B cell (primary cell): ENCODE measurements around the gene KRTAP17-1. TPM values are rescaled to one million over a fixed set of nuclear protein-coding genes. Genes with fewer than 3 reads are reported as not detected.
"Not testable (repeated sequence)": the region's sequence is repeated elsewhere in the genome, so short reads cannot be mapped to it uniquely, and the experiment has no call there.

Experiments used
- ATAC-seq: fragments of 200-7000 bp; cut with Tn5 transposase; one replicate; pipeline ENCODE4 v1.10.0; 2021; ENCODE audit warnings: low read depth, mild to moderate bottlenecking, moderate number of reproducible peaks, moderate library complexity
- CTCF ChIA-PET: fragments of 350-600 bp; sonication (Branson Sonifier 250); formaldehyde crosslinking; loops from one replicate; lab custom pipeline; 2021; ENCODE audit warnings: antibody characterized with exemption, inconsistent platforms; lab: Charles Lee
- POLR2A ChIA-PET: fragments of 350-600 bp; sonication (Branson Sonifier 250); formaldehyde crosslinking; loops from one replicate; lab custom pipeline; 2021; ENCODE audit warnings: antibody characterized with exemption; lab: Charles Lee
- DNase-seq: peaks from one replicate; pipeline ENCODE4 v3.0.0; 2013
- H2AFZ ChIP-seq: 2 replicates; pipeline ENCODE4 v1.6.1; 2012; ENCODE audit warnings: mild to moderate bottlenecking, low read depth, low read length; ENCODE audit not compliant: insufficient read depth, poor library complexity, severe bottlenecking
- H3K27ac ChIP-seq, 2 donors: 1 replicate in 1 of 2; 2 replicates in 1 of 2; pipeline ENCODE4 v1.5.1; 2012 to 2013; ENCODE audit warnings: low read length in 2 of 2, mild to moderate bottlenecking in 2 of 2, moderate library complexity in 1 of 2
- H3K27me3 ChIP-seq, 4 experiments: fragments of 200-600 bp in 1 of 4; sonication (generic) in 1 of 4; replicated peaks in 1 of 4; 1 replicate in 2 of 4; 2 replicates in 2 of 4; pipeline versions ENCODE4 v1.6.1 to v1.7.0; 2013 to 2016; ENCODE audit warnings: low read length in 3 of 4, mild to moderate bottlenecking in 2 of 4, mixed read lengths in 1 of 4, moderate library complexity in 1 of 4; ENCODE audit not compliant: insufficient read depth in 4 of 4, control insufficient read depth in 3 of 4; ENCODE audit errors: control extremely low read depth in 1 of 4
- H3K36me3 ChIP-seq, 2 experiments: replicated peaks in 1 of 2; 1 replicate in 1 of 2; 2 replicates in 1 of 2; pipeline versions ENCODE4 v1.6.1 to v1.7.1; 2013; ENCODE audit warnings: low read length in 1 of 2; ENCODE audit not compliant: insufficient read depth in 2 of 2, control insufficient read depth in 1 of 2; ENCODE audit errors: control extremely low read depth in 1 of 2, extremely low read depth in 1 of 2
- H3K4me1 ChIP-seq, 2 donors: fragments of 200-600 bp in 1 of 2; sonication (generic) in 1 of 2; 1 replicate in 1 of 2; 2 replicates in 1 of 2; pipeline versions ENCODE4 v1.5.1 to v1.6.1; 2013 to 2017; ENCODE audit warnings: low read length in 2 of 2; ENCODE audit not compliant: control insufficient read depth in 2 of 2, insufficient read depth in 2 of 2
- H3K4me2 ChIP-seq: replicated peaks from 2 replicates; pipeline ENCODE3; 2012; ENCODE audit warnings: mild to moderate bottlenecking, low read depth, low read length; ENCODE audit not compliant: poor library complexity, severe bottlenecking
- H3K4me3 ChIP-seq, 5 experiments: fragments of 200-600 bp in 1 of 5; sonication (generic) in 1 of 5; 1 replicate in 3 of 5; 2 replicates in 2 of 5; pipeline versions ENCODE4 v1.5.1 to v1.7.0; 2011 to 2016; ENCODE audit warnings: low read length in 4 of 5, mild to moderate bottlenecking in 4 of 5, low read depth in 2 of 5, control low read depth in 1 of 5, moderate library complexity in 1 of 5; ENCODE audit not compliant: insufficient read depth in 1 of 5; ENCODE audit errors: control extremely low read depth in 1 of 5, extremely low read depth in 1 of 5
- H3K79me2 ChIP-seq: fragments of 200-600 bp; sonication (generic); one replicate; pipeline ENCODE4 v1.6.0; 2016; ENCODE audit warnings: low read length; ENCODE audit not compliant: control insufficient read depth, insufficient read depth
- H3K9ac ChIP-seq: fragments of 200-600 bp; sonication (generic); 2 replicates; pipeline ENCODE4 v1.6.1; 2017; ENCODE audit warnings: mild to moderate bottlenecking, low read length, moderate library complexity
- H3K9me3 ChIP-seq, 3 donors: one replicate each; pipeline versions ENCODE4 v1.6.1 to v1.7.1; 2013; ENCODE audit warnings: low read length in 2 of 3; ENCODE audit not compliant: control insufficient read depth in 2 of 3, insufficient read depth in 1 of 3; ENCODE audit errors: control extremely low read depth in 1 of 3
- H4K20me1 ChIP-seq: 2 replicates; pipeline ENCODE4 v1.6.0; 2012; ENCODE audit warnings: mild to moderate bottlenecking, low read length; ENCODE audit not compliant: insufficient read depth, control insufficient read depth, poor library complexity, severe bottlenecking
- H3K27ac Mint-ChIP-seq: one replicate; pipeline ENCODE4 v1.8.0; 2021; ENCODE audit warnings: mixed read lengths
- H3K27me3 Mint-ChIP-seq: one replicate; pipeline ENCODE4 v1.8.0; 2021; ENCODE audit warnings: mixed read lengths
- H3K4me1 Mint-ChIP-seq: one replicate; pipeline ENCODE4 v1.8.0; 2021; ENCODE audit warnings: mixed read lengths
- H3K4me3 Mint-ChIP-seq: one replicate; pipeline ENCODE4 v1.8.0; 2021; ENCODE audit warnings: mixed read lengths
- H3K9me3 Mint-ChIP-seq: one replicate; pipeline ENCODE4 v1.8.0; 2022; ENCODE audit warnings: mixed read lengths; ENCODE audit not compliant: insufficient read depth
- EZH2 ChIP-seq: IDR thresholded peaks from 2 replicates; pipeline ENCODE4 v1.6.1; 2012; ENCODE audit warnings: borderline replicate concordance, low read depth, mild to moderate bottlenecking, moderate library complexity, low read length; ENCODE audit not compliant: insufficient read depth, poor library complexity, severe bottlenecking
- WGBS: methylation state at CpG from one replicate; pipeline ENCODE4 v1.1.5; 2013; ENCODE audit warnings: missing lambda C conversion rate; ENCODE audit not compliant: insufficient coverage; 5-methylcytosine and 5-hydroxymethylcytosine counted together
- intact Hi-C: fragments of 100-400 bp; cut with micrococcal nuclease; formaldehyde crosslinking; loops from one replicate; pipeline ENCODE4 v1.10.0; 2022
- polyA plus RNA-seq: library from polyadenylated mRNA; depleted of rRNA; stranded (reverse); fragments of >200 nt; gene quantifications from 2 replicates; pipeline ENCODE4 v1.2.3, GENCODE V29; 2012
- total RNA-seq, 2 donors: library from RNA; stranded (reverse); fragments of 120-200 nt in 1 of 2; gene quantifications; 1 replicate in 1 of 2; 2 replicates in 1 of 2; pipeline versions ENCODE4 v1.2.3 to v1.2.4, GENCODE V29; 2013 to 2022
- TF ChIP-seq, protein P1 (sequence below): fragments of 200-600 bp; IDR thresholded peaks from one replicate; pipeline ENCODE4 v1.8.0; 2022; ENCODE audit warnings: antibody characterized with exemption, mild to moderate bottlenecking

KRTAP17-1 gene
- total and polyA plus RNA-seq, 2 donors (not counting 1 experiment from before 2014, with no cell fraction given) = not detected

DNA sequence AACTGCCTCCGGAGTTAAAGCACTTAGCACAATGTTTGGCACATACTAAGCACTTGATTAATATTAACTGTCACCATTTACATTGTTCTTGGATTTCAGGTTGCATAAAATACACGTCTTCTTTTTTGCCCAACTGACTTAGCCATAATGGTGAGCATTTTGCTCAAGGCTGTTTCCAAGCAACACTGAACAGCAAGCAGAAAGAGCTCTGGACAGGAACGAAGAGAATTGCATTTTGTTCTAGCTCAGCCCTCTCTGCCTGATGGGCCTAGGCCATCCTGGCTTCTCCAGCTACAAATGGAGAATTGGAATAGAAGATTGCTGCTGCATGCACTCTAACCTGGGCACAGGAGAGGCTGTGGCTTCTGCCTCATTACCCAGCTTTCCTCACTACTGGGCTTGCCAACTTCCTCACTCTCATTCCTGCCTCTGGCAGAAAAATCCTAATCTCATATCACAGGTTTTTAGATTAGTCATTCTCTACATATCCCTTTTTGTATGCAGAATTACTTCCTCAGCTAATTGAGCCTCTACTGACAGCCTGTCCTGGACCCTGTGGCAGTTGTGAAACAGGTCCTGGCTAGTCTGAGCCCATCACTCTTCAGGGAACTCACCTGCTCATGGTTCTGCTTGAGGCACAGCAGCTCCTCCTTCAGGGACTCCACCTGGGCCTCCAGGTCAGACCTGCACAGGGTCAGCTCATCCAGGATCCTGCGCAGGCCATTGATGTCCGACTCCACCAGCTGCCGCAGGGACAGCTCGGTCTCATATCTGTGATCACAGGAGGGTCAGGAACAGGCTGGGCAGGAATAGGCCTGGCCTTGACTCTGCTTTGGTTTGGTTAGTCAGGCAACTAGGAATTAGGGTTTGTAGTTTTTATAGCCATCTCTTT, 32.6 kb upstream of the KRTAP17-1 start:
- Histone ChIP-seq H2AFZ (no peak overlapping the region), H3K9me3 (no peaks in the 10 kb centered on the region), H4K20me1 (no peaks in the 10 kb centered on the region), H3K27ac (no peak overlapping the region), H3K27me3 (peaks cover 0 to 10% (median 0%) of the 10 kb centered on the region in 4 experiments), H3K36me3 (no peaks in the 10 kb centered on the region), H3K9ac (no peak overlapping the region), H3K4me3 (no peak overlapping the region), H3K4me2 (no peak overlapping the region), H3K4me1 (no peaks in the 10 kb centered on the region), H3K79me2 (no peaks in the 10 kb centered on the region)
- Mint-ChIP-seq H3K27me3 (peaks cover 24% of the 10 kb centered on the region), H3K9me3 (peaks cover 2% of the 10 kb centered on the region), H3K4me3 (no peak overlapping the region), H3K27ac (no peak overlapping the region), H3K4me1 (no peaks in the 10 kb centered on the region)
- no peak for ATAC-seq
- intact Hi-C loops = no loop called here
- no peak for DNase-seq
- no peak for TF ChIP-seq EZH2
- TF ChIP-seq, protein P1, sequence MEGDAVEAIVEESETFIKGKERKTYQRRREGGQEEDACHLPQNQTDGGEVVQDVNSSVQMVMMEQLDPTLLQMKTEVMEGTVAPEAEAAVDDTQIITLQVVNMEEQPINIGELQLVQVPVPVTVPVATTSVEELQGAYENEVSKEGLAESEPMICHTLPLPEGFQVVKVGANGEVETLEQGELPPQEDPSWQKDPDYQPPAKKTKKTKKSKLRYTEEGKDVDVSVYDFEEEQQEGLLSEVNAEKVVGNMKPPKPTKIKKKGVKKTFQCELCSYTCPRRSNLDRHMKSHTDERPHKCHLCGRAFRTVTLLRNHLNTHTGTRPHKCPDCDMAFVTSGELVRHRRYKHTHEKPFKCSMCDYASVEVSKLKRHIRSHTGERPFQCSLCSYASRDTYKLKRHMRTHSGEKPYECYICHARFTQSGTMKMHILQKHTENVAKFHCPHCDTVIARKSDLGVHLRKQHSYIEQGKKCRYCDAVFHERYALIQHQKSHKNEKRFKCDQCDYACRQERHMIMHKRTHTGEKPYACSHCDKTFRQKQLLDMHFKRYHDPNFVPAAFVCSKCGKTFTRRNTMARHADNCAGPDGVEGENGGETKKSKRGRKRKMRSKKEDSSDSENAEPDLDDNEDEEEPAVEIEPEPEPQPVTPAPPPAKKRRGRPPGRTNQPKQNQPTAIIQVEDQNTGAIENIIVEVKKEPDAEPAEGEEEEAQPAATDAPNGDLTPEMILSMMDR = no peak
- WGBS = 95% methylated on average over 7 of the region's 7 CpGs
- ChIA-PET POLR2A (no interaction called here), CTCF (no interaction called here)

DNA sequence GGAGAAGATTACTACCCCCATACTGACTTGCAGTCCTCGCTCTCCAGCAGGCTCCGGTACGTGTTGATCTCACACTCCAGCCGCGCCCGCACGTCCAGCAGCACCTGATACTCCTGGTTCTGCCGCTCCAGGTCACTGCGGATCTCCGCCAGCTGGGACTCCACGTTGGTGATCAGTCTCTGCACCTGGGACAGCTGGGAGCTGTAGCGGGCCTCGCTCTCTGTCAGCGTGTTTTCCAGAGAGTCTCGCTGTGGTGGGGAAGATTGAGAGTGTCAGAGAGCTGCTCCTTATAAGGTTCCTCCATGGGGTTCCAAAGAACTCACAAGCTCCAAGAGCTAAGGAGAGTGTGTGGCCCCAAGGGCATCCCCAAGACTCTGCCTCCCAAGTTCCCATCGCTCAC, 30.9 kb upstream of the KRTAP17-1 start:
- POLR2A ChIA-PET, H3K9me3 ChIP-seq, H3K4me3 Mint-ChIP-seq, CTCF ChIA-PET, H3K27me3 ChIP-seq, H3K4me2 ChIP-seq, H3K36me3 ChIP-seq, H3K27ac ChIP-seq, H4K20me1 ChIP-seq, H3K4me1 ChIP-seq, H2AFZ ChIP-seq, ATAC-seq, H3K9me3 Mint-ChIP-seq, H3K4me1 Mint-ChIP-seq, H3K4me3 ChIP-seq, H3K9ac ChIP-seq, DNase-seq, H3K27ac Mint-ChIP-seq, H3K79me2 ChIP-seq, intact Hi-C loops: not testable (repeated sequence)
- 94% methylated on average over 12 of the region's 16 CpGs for WGBS
- peaks cover 15% of the 10 kb centered on the region for H3K27me3 Mint-ChIP-seq
